ENCODE data around the gene SLC27A4. TPM values are rescaled to one million over a fixed set of nuclear protein-coding genes. Genes with fewer than 3 reads are reported as not detected.

SLC27A4 gene
- total and polyA plus RNA-seq, 10 of the 15 experiments (the other 5 are each of a cell fraction or from before 2014, with no cell fraction given): 0.13 to 14.0 (median 7.6) TPM

GRCh38 chr9:128292009-128292408 is 48.3 kb upstream of the SLC27A4 start (continued):
- no peak for TF ChIP-seq HDAC6 (IDR thresholded peaks at IDR 0.05; ENCODE audit: unreplicated experiment)
- no peak for TF ChIP-seq PML (IDR thresholded peaks at IDR 0.05; ENCODE audit: low read length)
- no peak for TF ChIP-seq IRF4 (IDR thresholded peaks at IDR 0.05; ENCODE audit: low read depth, low read length)
- TF ChIP-seq ATF7 (IDR thresholded peaks at IDR 0.05; ENCODE audit: low read depth): peak; percentile 56; the same call in 1 of the 2 replicates
- no peak for TF ChIP-seq RFX5 (IDR thresholded peaks at IDR 0.05; ENCODE audit: low read depth, low read length)
- no peak for TF ChIP-seq NR2F1 (conservative IDR thresholded peaks at IDR 0.05)
- TF ChIP-seq KAT2A (conservative IDR thresholded peaks at IDR 0.05; ENCODE audit: control insufficient read depth, low read depth, low read length): no peak
- TF ChIP-seq SMC3 (IDR thresholded peaks at IDR 0.05; ENCODE audit: borderline replicate concordance, low read length): no peak
- TF ChIP-seq EP300 (IDR thresholded peaks at IDR 0.05; ENCODE audit: borderline replicate concordance in 1 of 2, control insufficient read depth in 1 of 2, low read depth in 2 of 2, low read length in 2 of 2): 0 out of 4 replicates have a peak, but pooled peaks have one; percentile 15 to 42
- TF ChIP-seq MEF2B (IDR thresholded peaks at IDR 0.05; ENCODE audit: partially characterized antibody, poor library complexity, severe bottlenecking): peak; percentile 70
- TF ChIP-seq CEBPZ (IDR thresholded peaks at IDR 0.05; ENCODE audit: low read depth, low read length): no peak
- TF ChIP-seq USF1 (IDR thresholded peaks at IDR 0.05; ENCODE audit: borderline replicate concordance, extremely low read length, insufficient read depth, low read depth, low read length): no peak
- peak; percentile 69; the same call in 1 of the 2 replicates for TF ChIP-seq MLLT1 (IDR thresholded peaks at IDR 0.05)
- TF ChIP-seq MTA2 (IDR thresholded peaks at IDR 0.05; ENCODE audit: low read depth): peak; percentile 94
- TF ChIP-seq SUZ12 (IDR thresholded peaks at IDR 0.05; ENCODE audit: unreplicated experiment): no peak
- TF ChIP-seq GABPA (IDR thresholded peaks at IDR 0.05; ENCODE audit: low read depth): no peak
- no peak for TF ChIP-seq GATAD2B (conservative IDR thresholded peaks at IDR 0.05; ENCODE audit: low read depth)
- TF ChIP-seq ESRRA (IDR thresholded peaks at IDR 0.05; ENCODE audit: low read length): no peak
- TF ChIP-seq HDAC2 (IDR thresholded peaks at IDR 0.05): no peak
- TF ChIP-seq SKIL (IDR thresholded peaks at IDR 0.05; ENCODE audit: low read depth, poor library complexity, severe bottlenecking): peak; percentile 45
- TF ChIP-seq MEF2A (IDR thresholded peaks at IDR 0.05; ENCODE audit: insufficient read depth, low read depth, low read length): no peak
- peak; percentile 47; the same call in 1 of the 2 replicates for TF ChIP-seq SPI1 (IDR thresholded peaks at IDR 0.05; ENCODE audit: borderline replicate concordance, insufficient read depth, low read depth, low read length)
- no peak for TF ChIP-seq RELA (IDR thresholded peaks at IDR 0.05; ENCODE audit: borderline replicate concordance, partially characterized antibody)
- no peak for TF ChIP-seq TAF1 (IDR thresholded peaks at IDR 0.05; ENCODE audit: borderline replicate concordance, low read depth, low read length)

Measured in GM12878 (cell line).